ENCODE results near the gene BCL10.
"Not testable (repeated sequence)": the region's sequence is repeated elsewhere in the genome, so short reads cannot be mapped to it uniquely, and the experiment has no call there.

Gene BCL10

DNA sequence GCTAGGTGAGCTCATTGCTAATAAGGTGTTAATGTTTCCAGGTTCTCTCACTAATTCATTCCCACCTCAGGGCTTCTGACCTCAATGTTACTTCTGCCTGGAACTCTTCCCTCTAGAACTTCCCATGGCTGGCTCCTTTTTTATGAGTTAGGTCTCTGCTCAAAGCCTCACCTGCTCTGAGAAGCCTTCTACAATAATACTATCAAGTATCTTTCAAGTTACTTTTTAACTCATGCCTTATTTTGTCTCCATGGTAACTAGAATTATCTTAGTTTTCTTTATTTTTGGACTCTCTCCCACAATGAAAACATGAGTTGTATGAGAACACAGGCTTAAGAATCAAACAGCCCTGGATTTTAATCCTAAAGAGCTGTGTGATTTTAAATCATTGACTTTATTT lies 13.4 kb downstream of the BCL10 start:
- DNase-seq = no peak

- DNase-seq = no peak
These were observed 16.5 kb downstream of the BCL10 start for GRCh38 chr1:85259912-85260274.

DNA sequence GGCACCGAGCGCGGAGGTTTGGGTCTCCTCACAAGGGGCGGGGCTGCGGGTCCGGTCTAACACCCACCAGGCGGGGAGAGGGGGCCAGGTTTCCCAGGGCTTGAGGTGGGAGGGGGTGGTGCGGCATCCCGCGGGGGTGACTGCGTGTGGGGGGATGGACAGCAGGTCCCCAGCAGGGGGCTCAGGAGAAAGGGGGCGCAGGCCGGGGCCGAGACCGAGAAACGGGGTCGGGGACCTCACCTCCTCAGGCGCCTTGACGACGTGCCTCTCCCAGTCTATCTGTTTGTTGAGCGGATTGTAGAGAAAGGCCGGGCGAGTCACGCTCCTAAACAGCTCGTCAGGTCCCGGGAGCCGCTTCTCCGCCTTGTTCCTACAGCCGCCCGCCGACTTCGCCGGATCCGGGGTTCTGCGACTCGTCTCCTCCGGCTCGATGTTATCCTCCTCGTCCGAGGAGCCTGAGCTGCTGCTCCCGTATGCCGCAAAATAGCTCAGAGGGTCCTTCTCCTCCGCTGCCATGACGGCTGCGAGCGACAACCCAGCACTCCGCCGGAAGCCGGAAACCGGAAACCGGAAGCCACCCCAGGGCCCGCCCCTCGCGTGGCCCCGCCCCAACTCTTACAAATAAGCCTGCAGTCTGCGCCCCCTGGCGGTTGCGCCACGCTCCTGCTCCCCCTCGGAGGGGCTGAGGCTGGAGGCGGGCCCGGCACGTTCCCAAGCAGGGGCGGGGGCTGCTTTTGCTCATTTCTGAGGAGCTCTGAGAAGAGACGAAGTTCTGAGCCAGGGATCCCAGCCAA lies 17.1 kb downstream of the BCL10 start, which contains the start of gene C1orf52:
Gene C1orf52 (minus strand): TSS at position 545 of the 794 bp plus-strand sequence. CDS start 29 bp downstream, at position 516.
- DNase-seq = peak; percentile 56

- no peak for DNase-seq
These were observed 17.8 kb downstream of the BCL10 start for GRCh38 chr1:85258536-85259117.

DNA sequence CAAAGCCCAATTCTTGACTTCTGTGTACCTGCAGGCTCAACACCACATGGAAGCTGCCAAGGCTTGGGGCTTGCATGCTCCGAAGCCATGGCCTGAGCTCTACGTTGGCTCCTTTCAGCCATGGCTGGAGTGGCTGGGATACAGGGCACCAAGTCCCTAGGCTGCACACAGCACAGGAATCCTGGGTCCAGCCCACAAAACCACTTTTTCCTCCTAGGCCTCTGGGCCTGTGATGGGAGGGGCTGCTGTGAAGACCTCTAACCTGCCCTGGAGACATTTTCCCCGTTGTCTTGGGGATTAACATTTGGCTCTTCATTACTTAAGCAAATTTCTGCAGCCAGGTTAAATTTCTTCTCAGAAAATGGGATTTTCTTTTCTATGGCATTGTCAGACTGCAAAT lies 27.4 kb downstream of the BCL10 start:
- not testable (repeated sequence) for DNase-seq

- no peak for DNase-seq
These were observed 30.5 kb downstream of the BCL10 start for GRCh38 chr1:85245891-85246290.

- DNase-seq = no peak
These were observed 31.0 kb downstream of the BCL10 start for GRCh38 chr1:85245456-85245855.

DNA sequence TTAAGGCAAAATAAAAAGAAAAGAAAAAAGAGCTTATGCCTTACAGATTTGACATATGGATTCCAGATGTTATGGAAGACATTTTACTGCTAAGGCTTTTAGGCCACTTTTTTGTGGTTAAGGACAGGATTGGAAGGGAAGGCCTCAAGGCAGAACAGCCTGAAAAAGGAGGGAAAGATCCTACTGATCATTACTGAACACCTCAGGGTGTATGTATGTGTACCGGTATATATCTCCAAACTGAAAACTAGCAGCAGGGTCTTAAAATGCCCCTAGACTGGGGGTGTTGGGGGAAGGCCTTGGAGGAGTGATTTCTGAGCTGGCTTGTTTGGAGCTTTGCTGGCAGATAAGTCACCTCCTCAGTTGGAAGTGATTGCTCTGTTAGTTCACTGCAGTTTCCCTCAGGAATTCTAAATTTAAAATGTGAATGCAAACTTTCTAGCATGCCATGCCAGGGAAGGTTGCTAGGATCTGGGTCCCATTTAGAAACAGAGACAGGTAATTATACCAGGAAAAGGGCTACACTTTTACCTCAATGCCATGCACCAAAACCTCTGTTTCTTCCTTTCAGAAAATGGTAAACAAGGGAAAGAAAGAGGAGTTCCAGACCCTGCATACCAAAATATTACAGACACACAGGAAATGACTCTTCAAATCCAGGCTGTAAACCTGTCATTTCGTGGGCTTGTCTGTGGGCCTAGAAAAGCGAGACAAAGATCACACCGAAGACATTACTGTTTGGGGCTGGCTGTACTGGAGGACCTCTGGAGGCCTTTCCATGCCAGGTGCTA lies 32.0 kb downstream of the BCL10 start:
- no peak for DNase-seq

DNA sequence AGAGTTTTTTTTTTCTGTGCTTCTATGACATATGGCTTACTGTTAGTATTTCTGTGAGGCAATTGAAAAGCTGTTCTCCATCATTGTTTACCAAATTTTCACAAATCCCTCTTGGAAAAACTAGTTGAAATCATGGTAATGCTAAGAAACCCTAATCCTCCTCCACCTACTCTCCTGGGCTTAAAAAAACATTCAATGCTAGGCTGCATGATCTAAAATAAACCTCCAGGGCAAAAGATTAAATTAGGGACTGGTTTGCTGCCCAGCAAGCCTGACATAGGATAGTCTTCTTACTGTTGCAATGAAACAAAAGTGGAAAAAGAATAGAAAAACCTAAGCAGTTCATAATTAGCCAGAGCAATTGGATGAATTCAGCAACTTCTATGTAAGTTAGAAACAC lies 33.1 kb downstream of the BCL10 start:
- no peak for DNase-seq

- DNase-seq = no peak
These were observed 35.8 kb downstream of the BCL10 start for GRCh38 chr1:85240643-85241042.

GRCh38 chr1:85240174-85240601 lies 36.2 kb downstream of the BCL10 start:
- DNase-seq = no peak

- DNase-seq = no peak
These were observed 38.8 kb downstream of the BCL10 start for GRCh38 chr1:85237613-85238012.

GRCh38 chr1:85230305-85230977 lies 46.0 kb downstream of the BCL10 start:
- DNase-seq = no peak

DNA sequence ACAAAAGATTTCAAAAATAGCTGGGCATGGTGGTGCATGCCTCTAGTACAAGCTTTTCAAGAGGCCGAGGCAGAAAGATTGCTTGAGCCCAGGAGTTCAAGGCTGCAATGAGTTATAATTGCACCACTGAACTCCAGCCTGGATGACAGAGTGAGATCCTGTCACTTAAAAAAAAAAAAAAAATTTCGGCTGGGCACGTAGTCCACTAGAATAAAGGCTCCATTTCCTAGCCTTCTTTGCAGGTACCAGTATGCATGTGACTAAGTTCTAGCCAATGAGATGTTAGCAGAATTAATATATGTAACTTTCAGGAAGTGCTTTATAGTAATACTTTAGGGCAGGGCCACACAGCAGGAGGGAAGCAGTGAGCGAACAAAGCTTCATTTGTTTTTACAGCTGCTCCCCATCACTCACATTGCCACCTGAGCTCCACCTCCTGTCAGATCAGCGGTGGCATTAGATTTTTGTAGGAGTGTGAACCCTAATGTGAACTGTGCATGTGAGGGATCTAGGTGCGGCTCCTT lies 46.8 kb downstream of the BCL10 start:
- DNase-seq = peak; percentile 49

- no peak for DNase-seq
These were observed 47.5 kb downstream of the BCL10 start for GRCh38 chr1:85228972-85229371.

GRCh38 chr1:85225624-85226380 lies 50.6 kb downstream of the BCL10 start:
- no peak for DNase-seq

GRCh38 chr1:85224734-85225623 lies 51.5 kb downstream of the BCL10 start:
- DNase-seq = peak; percentile 75

DNA sequence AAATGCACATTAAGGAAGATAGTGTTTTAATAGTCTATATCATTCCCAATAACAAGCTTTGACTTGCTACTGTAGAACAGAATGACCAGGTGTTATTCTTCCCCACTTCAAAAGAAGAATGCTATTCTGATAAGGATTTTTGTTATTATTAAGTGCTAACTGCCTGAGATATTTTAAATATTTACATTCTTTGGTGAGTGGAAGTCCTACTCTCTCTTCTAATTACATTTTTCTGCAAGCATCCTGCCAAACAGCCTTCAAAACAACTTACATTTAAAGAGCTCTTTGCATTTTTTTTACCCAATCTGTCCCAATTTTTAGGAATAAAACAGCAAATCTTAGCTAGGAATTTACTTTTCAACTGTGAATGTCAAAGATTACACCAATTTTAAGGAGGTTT lies 52.1 kb downstream of the BCL10 start:
- no peak for DNase-seq

- no peak for DNase-seq
These were observed 53.1 kb downstream of the BCL10 start for GRCh38 chr1:85223334-85223733.

- DNase-seq = no peak
These were observed 55.7 kb downstream of the BCL10 start for GRCh38 chr1:85220756-85221201.

Measured in NCI-H187 treated with DMSO at 0.1 percent for 48 hours (cell line).